ENCODE measurements around the gene COX19.

DNA sequence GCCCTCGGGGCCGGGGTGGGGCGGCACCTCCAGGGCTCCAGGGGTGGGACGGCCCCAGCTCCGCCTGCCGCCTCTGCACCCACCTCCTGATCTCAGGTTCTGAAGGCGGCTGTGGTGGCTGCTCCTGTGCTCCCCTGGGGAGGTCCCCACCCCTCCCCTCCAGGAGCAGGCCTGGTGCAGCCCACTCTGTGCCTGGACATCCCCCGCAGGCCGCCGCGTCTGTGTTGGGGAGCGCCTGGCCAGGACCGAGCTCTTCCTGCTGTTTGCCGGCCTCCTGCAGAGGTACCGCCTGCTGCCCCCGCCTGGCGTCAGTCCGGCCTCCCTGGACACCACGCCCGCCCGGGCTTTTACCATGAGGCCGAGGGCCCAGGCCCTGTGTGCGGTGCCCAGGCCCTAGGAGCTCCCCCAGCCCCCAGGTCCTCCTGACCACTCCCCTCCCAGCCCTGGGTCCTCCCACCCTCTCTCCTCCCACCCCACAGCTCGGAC lies 13.1 kb upstream of the COX19 start:
- TF ChIP-seq, protein P1, sequence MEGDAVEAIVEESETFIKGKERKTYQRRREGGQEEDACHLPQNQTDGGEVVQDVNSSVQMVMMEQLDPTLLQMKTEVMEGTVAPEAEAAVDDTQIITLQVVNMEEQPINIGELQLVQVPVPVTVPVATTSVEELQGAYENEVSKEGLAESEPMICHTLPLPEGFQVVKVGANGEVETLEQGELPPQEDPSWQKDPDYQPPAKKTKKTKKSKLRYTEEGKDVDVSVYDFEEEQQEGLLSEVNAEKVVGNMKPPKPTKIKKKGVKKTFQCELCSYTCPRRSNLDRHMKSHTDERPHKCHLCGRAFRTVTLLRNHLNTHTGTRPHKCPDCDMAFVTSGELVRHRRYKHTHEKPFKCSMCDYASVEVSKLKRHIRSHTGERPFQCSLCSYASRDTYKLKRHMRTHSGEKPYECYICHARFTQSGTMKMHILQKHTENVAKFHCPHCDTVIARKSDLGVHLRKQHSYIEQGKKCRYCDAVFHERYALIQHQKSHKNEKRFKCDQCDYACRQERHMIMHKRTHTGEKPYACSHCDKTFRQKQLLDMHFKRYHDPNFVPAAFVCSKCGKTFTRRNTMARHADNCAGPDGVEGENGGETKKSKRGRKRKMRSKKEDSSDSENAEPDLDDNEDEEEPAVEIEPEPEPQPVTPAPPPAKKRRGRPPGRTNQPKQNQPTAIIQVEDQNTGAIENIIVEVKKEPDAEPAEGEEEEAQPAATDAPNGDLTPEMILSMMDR (IDR thresholded peaks at IDR 0.05): no peak
- TF ChIP-seq POLR2A (IDR thresholded peaks at IDR 0.05): no peak
